Stimulated activated CD4-positive, alpha-beta T cell treated with anti-CD3 and anti-CD28 coated beads, Interleukin-1b, Interleukin-23, amount 100 ng/mL, for 48 hours (primary cell): ENCODE data around the gene JAG1.
"Not testable (repeated sequence)": the region's sequence is repeated elsewhere in the genome, so short reads cannot be mapped to it uniquely, and the experiment has no call there.

Source experiments
- DNase-seq: peaks from one replicate; pipeline ENCODE4 v3.0.0-alpha.2; 2020

The JAG1 gene

GRCh38 chr20:10635476-10636208 is 38.2 kb downstream of the JAG1 start:
- DNase-seq: no peak

- no peak for DNase-seq
Measured at GRCh38 chr20:10634683-10635411, 39.0 kb downstream of the JAG1 start.

- no peak for DNase-seq
Measured at GRCh38 chr20:10634211-10634610, 39.6 kb downstream of the JAG1 start.

- no peak for DNase-seq
Measured at GRCh38 chr20:10633718-10634117, 40.1 kb downstream of the JAG1 start.

- no peak for DNase-seq
Measured at GRCh38 chr20:10632721-10633509, 40.9 kb downstream of the JAG1 start.

GRCh38 chr20:10631126-10631525 is 42.7 kb downstream of the JAG1 start:
- no peak for DNase-seq

- DNase-seq: no peak
Measured at GRCh38 chr20:10629946-10630650, 43.7 kb downstream of the JAG1 start.

GRCh38 chr20:10626896-10627295 is 46.9 kb downstream of the JAG1 start:
- DNase-seq: no peak

- no peak for DNase-seq
Measured at GRCh38 chr20:10625641-10626040, 48.2 kb downstream of the JAG1 start.

GRCh38 chr20:10622657-10623418 is 51.0 kb downstream of the JAG1 start:
- no peak for DNase-seq

GRCh38 chr20:10621149-10621548 is 52.6 kb downstream of the JAG1 start:
- DNase-seq: no peak

- DNase-seq: no peak
Measured at GRCh38 chr20:10619427-10619826, 54.4 kb downstream of the JAG1 start.

GRCh38 chr20:10618611-10619245 is 55.1 kb downstream of the JAG1 start:
- DNase-seq: no peak

GRCh38 chr20:10617549-10618133 is 56.2 kb downstream of the JAG1 start:
- DNase-seq: not testable (repeated sequence)

GRCh38 chr20:10616212-10616611 is 57.6 kb downstream of the JAG1 start:
- no peak for DNase-seq

- DNase-seq: no peak
Measured at GRCh38 chr20:10613911-10614310, 59.9 kb downstream of the JAG1 start.

GRCh38 chr20:10613426-10613825 is 60.4 kb downstream of the JAG1 start:
- DNase-seq: not testable (repeated sequence)

GRCh38 chr20:10611357-10611756 is 62.4 kb downstream of the JAG1 start:
- DNase-seq: no peak

- no peak for DNase-seq
Measured at GRCh38 chr20:10610251-10610650, 63.5 kb downstream of the JAG1 start.

GRCh38 chr20:10609770-10610169 is 64.0 kb downstream of the JAG1 start:
- DNase-seq: no peak

- DNase-seq: no peak
Measured at GRCh38 chr20:10609276-10609675, 64.5 kb downstream of the JAG1 start.
